ENCODE data around the gene PLEKHA7.

GRCh38 chr11:16789560-16790485 is 224.4 kb downstream of the PLEKHA7 start:
- TF ChIP-seq CTCF (conservative IDR thresholded peaks at IDR 0.05; ENCODE audit: low read length) (no peak), EZH2phosphoT487 (IDR thresholded peaks at IDR 0.05; ENCODE audit: borderline replicate concordance, low read depth, low read length) (no peak)
